ENCODE data around the gene SIPA1L3.

The SIPA1L3 gene

DNA sequence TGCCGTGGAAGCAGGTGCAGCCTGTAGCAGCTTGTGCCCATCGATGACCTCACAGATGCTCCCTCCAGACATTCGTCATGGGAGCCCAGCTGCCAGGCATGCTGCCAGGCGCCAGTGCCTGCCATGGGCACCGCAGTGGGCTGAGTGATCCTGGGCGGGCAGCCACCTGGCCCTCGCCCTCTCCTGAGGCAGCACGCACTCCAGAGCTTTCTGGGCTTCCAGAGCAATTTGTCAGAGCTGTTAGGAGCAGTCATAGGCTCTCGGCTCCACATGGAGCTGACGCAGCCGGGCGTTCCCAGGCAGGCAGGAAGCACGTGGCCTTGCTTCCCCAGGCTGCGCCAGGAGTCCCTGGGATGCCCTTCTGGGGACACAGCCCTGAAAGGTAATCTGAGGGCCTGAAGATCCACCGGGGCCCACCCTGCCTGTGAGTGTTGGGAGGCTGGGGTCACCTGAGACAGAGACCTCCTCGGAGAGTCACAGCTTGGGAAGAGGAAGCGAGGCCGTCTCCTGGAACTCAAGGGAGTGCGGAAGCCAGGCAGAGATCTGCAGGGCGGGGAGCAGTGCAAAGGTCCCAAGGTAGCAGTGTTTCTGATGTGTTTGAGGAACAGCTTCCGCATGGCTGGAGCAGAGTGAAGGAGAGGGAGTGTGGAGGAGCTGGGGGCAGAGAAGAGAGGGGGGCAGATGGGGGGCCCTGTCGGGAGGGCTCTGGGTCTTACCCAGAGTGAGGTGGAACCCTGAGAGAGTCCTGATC lies 266.5 kb downstream of the SIPA1L3 start:
- H3K9me3 ChIP-seq (ENCODE audit: control insufficient read depth in 1 of 2, low read length in 2 of 2) = no peaks in the 10 kb centered on the region
- H3K4me3 ChIP-seq (ENCODE audit: low read depth in 1 of 2, low read length in 2 of 2) = no peak overlapping the region
- H3K27me3 ChIP-seq (ENCODE audit: low read depth, low read length) = no peaks in the 10 kb centered on the region
- H3K36me3 ChIP-seq (ENCODE audit: control insufficient read depth in 1 of 2, insufficient read depth in 2 of 2, low read length in 2 of 2) = peaks cover 0 to 5% of the 10 kb centered on the region in 2 donors
- H3K27ac ChIP-seq (ENCODE audit: low read length) = peak overlapping the region; percentile 74
- H3K4me1 ChIP-seq (ENCODE audit: control insufficient read depth in 1 of 2, insufficient read depth in 2 of 2, low read length in 2 of 2) = no peaks in the 10 kb centered on the region

DNA sequence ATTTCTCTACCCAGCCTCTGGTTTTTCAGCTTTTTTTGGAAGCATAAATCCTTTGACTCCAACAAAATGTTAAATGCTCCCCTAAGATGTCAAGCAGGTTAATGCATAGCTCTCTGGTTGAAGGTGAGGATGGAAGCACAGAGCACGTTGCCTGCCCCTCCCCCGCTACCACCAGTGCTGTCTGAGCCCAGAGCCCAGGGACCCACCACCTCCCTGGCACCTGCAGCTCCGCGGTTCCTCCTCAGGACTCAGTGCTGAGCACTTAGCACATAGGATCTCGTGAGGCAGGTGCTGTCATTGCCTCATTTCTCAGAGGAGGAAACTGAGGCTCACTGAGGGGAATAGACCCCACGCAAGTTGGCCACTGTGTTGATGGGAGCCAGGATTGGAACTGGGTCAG lies 268.4 kb downstream of the SIPA1L3 start:
- Histone ChIP-seq H3K9me3 (ENCODE audit: control insufficient read depth in 1 of 2, low read length in 2 of 2) (peaks cover 0 to 3% of the 10 kb centered on the region in 2 donors), H3K4me3 (ENCODE audit: low read depth in 1 of 2, low read length in 2 of 2) (no peak overlapping the region), H3K4me1 (ENCODE audit: control insufficient read depth in 1 of 2, insufficient read depth in 2 of 2, low read length in 2 of 2) (no peaks in the 10 kb centered on the region), H3K27ac (ENCODE audit: low read length) (no peak overlapping the region), H3K27me3 (ENCODE audit: low read depth, low read length) (no peaks in the 10 kb centered on the region), H3K36me3 (ENCODE audit: control insufficient read depth in 1 of 2, insufficient read depth in 2 of 2, low read length in 2 of 2) (peaks cover 0 to 6% of the 10 kb centered on the region in 2 donors)

DNA sequence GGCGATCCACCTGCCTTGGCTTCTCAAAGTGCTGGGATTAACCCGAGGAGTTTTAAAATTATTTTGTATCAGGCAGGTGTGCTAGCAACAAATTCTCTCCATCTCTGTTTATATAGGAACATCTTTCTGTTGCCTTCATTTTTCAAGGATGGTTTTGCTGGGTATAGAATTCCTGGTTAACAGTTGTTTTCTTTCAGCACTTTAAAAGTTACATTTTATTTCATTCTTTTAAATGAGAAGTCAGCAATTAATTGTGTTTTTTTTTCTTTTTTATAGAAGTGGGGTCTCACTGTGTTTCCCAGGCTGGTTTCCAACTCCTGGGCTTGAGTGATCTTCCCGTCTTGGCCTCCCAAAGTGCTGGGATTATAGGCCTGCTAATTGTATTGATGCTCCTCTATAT lies 273.1 kb downstream of the SIPA1L3 start:
- H3K36me3 ChIP-seq (ENCODE audit: control insufficient read depth in 1 of 2, insufficient read depth in 2 of 2, low read length in 2 of 2) = peaks cover 0 to 12% of the 10 kb centered on the region in 2 donors
- no peak overlapping the region for H3K4me3 ChIP-seq (ENCODE audit: low read depth in 1 of 2, low read length in 2 of 2)
- H3K27ac ChIP-seq (ENCODE audit: low read length) = no peak overlapping the region
- H3K9me3 ChIP-seq (ENCODE audit: control insufficient read depth in 1 of 2, low read length in 2 of 2) = peaks cover 0 to 3% of the 10 kb centered on the region in 2 donors
- no peaks in the 10 kb centered on the region for H3K4me1 ChIP-seq (ENCODE audit: control insufficient read depth in 1 of 2, insufficient read depth in 2 of 2, low read length in 2 of 2)
- no peaks in the 10 kb centered on the region for H3K27me3 ChIP-seq (ENCODE audit: low read depth, low read length)

DNA sequence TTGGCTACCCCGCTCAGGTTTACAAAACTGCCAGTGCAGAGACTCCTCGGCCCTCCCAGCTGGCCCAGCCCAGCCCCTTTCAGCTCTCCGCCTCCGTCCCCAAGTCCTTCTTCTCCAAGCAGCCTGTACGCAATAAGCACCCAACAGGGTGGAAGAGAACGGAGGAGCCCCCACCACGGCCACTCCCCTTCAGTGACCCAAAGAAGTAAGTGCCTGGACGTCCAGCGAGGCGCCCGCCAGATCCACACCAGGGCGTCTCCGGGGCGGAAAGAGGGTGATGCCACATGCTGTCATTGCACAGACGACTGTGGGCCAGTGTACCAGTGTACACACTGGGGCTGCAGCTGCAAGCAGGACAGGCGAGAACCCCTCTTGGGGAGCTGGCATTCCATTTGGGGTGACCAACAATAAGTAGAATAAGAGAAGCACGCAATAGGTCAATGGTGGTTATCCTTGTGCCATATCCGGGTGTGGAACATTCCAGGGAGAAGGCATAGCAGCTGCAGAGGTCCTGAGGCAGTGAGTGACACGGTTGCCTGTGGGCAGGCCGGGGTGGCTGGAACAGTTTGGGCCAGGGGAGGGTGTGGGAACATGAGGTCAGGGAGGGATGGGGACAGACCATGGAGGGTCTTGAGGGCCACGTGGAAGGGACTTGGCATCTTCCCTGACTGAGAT lies 275.7 kb downstream of the SIPA1L3 start:
- Histone ChIP-seq H3K4me3 (ENCODE audit: low read depth in 1 of 2, low read length in 2 of 2) (peak overlapping the region in 1 of 2 donors; percentile 61), H3K27ac (ENCODE audit: low read length) (no peak overlapping the region), H3K27me3 (ENCODE audit: low read depth, low read length) (no peaks in the 10 kb centered on the region), H3K36me3 (ENCODE audit: control insufficient read depth in 1 of 2, insufficient read depth in 2 of 2, low read length in 2 of 2) (peaks cover 0 to 12% of the 10 kb centered on the region in 2 donors), H3K4me1 (ENCODE audit: control insufficient read depth in 1 of 2, insufficient read depth in 2 of 2, low read length in 2 of 2) (no peaks in the 10 kb centered on the region), H3K9me3 (ENCODE audit: control insufficient read depth in 1 of 2, low read length in 2 of 2) (peaks cover 0 to 3% of the 10 kb centered on the region in 2 donors)

DNA sequence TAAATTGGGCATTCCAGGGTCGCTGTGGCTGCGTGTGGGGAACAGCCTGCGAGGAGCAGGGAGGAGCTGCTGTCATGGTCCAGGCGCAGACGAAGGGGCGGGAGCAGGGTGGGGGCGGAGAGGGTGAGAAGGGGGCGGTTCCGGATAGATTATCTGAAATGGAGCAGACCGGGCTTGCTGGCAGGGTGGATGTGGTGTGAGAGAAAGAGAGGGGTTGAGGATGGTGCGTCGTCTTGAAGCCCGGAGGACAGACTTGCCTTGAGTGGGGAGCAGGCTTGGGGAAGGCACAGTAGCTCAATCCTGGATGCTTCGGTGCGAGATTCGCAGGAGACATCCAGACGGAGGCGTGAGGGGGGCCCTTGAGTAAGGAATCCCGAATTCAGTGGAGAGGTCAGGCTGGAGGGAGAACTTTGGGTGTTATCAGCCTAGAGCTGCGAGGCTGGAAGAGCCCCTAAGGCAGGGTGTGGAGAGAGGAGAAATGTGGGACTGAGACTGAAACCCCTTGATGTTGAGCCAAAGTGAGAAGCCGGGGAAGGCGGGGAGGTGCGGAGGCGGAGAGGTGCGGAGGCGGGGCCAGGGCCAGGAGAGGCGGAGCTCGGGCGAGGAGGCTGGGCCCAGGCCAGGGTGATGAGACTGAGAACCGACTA lies 276.4 kb downstream of the SIPA1L3 start:
- Histone ChIP-seq H3K36me3 (ENCODE audit: control insufficient read depth in 1 of 2, insufficient read depth in 2 of 2, low read length in 2 of 2) (peaks cover 0 to 8% of the 10 kb centered on the region in 2 donors), H3K4me1 (ENCODE audit: control insufficient read depth in 1 of 2, insufficient read depth in 2 of 2, low read length in 2 of 2) (no peaks in the 10 kb centered on the region), H3K27ac (ENCODE audit: low read length) (no peak overlapping the region), H3K4me3 (ENCODE audit: low read depth in 1 of 2, low read length in 2 of 2) (peak overlapping the region; percentile 37 to 61), H3K9me3 (ENCODE audit: control insufficient read depth in 1 of 2, low read length in 2 of 2) (peaks cover 0 to 3% of the 10 kb centered on the region in 2 donors), H3K27me3 (ENCODE audit: low read depth, low read length) (no peaks in the 10 kb centered on the region)

DNA sequence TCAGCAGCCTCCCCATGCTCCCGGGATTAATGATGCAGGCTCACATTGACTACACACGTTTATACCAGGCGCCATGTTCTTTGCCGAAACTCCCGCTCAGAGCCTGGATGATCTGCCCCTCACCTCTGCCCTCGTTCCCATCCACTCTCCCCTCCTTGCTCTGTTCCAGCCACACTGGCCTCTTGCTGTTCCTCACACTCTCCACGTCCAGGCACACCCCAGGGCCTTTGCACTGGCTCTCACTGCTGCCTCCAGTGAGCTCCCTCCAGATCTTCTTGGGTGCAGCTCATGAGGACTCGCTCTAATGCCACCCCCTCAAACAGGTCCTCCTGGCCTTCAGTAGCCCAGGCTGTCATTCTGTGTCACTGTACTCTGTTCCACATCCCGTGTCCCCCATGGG lies 277.8 kb downstream of the SIPA1L3 start:
- H3K27me3 ChIP-seq (ENCODE audit: low read depth, low read length) = no peaks in the 10 kb centered on the region
- peaks cover 0 to 2% of the 10 kb centered on the region in 2 donors for H3K9me3 ChIP-seq (ENCODE audit: control insufficient read depth in 1 of 2, low read length in 2 of 2)
- peaks cover 0 to 8% of the 10 kb centered on the region in 2 donors for H3K36me3 ChIP-seq (ENCODE audit: control insufficient read depth in 1 of 2, insufficient read depth in 2 of 2, low read length in 2 of 2)
- no peaks in the 10 kb centered on the region for H3K4me1 ChIP-seq (ENCODE audit: control insufficient read depth in 1 of 2, insufficient read depth in 2 of 2, low read length in 2 of 2)
- no peak overlapping the region for H3K27ac ChIP-seq (ENCODE audit: low read length)
- no peak overlapping the region for H3K4me3 ChIP-seq (ENCODE audit: low read depth in 1 of 2, low read length in 2 of 2)

DNA sequence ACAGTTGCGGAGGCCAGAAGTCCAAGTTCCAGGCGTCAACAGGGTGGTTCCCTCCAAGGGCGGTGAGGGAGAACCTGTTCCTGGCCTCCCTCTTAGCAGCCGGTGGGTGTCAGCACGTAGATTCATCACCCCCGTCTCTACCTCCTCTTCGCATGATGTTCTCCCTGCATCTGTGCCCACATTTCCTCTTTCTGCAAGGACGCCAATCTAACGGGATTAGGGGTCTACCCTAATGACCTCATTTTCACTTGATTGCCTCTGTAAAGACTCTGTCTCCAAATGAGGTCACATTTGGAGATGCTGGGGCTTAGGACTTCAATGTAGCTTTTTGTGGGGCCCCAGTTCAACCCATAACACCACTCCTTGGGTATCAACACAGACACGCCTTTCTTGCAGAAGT lies 278.6 kb downstream of the SIPA1L3 start:
- peaks cover 0 to 5% of the 10 kb centered on the region in 2 donors for H3K36me3 ChIP-seq (ENCODE audit: control insufficient read depth in 1 of 2, insufficient read depth in 2 of 2, low read length in 2 of 2)
- H3K4me3 ChIP-seq (ENCODE audit: low read depth in 1 of 2, low read length in 2 of 2) = no peak overlapping the region
- H3K27me3 ChIP-seq (ENCODE audit: low read depth, low read length) = no peaks in the 10 kb centered on the region
- H3K27ac ChIP-seq (ENCODE audit: low read length) = no peak overlapping the region
- no peaks in the 10 kb centered on the region for H3K9me3 ChIP-seq (ENCODE audit: control insufficient read depth in 1 of 2, low read length in 2 of 2)
- H3K4me1 ChIP-seq (ENCODE audit: control insufficient read depth in 1 of 2, insufficient read depth in 2 of 2, low read length in 2 of 2) = no peaks in the 10 kb centered on the region

DNA sequence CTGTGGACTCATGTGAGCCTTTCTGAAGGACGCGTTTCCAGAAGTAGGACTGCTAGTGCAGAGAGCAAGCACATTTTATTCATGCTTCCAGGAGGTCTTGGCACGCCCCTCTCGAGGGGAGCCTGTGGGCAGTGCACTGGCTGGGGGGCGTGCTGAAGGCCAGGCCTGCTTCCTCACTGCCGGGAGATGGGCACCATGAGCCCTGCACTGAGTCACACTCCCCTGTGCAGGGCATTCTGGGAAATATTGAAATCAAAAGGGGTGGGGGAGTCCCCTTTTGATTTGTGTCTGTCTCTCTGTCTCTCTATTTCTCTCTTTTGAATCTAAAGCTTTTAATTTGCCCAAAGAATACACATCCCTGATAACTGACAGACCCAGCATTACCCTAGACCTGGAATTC lies 283.1 kb downstream of the SIPA1L3 start:
- H3K27ac ChIP-seq (ENCODE audit: low read length) = no peak overlapping the region
- no peak overlapping the region for H3K4me3 ChIP-seq (ENCODE audit: low read depth in 1 of 2, low read length in 2 of 2)
- peaks cover 0 to 9% of the 10 kb centered on the region in 2 donors for H3K36me3 ChIP-seq (ENCODE audit: control insufficient read depth in 1 of 2, insufficient read depth in 2 of 2, low read length in 2 of 2)
- no peaks in the 10 kb centered on the region for H3K9me3 ChIP-seq (ENCODE audit: control insufficient read depth in 1 of 2, low read length in 2 of 2)
- H3K27me3 ChIP-seq (ENCODE audit: low read depth, low read length) = no peaks in the 10 kb centered on the region
- H3K4me1 ChIP-seq (ENCODE audit: control insufficient read depth in 1 of 2, insufficient read depth in 2 of 2, low read length in 2 of 2) = no peaks in the 10 kb centered on the region

DNA sequence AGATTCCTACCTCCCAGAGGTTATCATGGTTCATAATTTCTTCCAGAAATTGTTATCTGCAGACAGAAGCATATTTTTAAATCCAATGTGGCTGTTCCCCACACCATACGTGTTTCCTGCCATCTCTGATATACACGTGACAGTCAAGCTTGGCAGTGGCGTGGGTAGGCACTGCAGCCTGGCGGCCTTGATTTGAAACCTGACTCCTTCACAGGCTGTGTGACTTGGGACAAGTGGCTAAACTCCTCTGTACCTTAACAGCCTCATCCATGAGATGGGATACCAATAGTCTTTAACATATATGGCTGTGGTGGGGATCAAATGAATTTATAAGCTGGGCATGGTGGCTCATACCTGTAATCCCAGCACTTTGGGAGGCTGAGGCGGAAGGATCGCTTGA lies 283.8 kb downstream of the SIPA1L3 start:
- peaks cover 0 to 13% of the 10 kb centered on the region in 2 donors for H3K36me3 ChIP-seq (ENCODE audit: control insufficient read depth in 1 of 2, insufficient read depth in 2 of 2, low read length in 2 of 2)
- no peaks in the 10 kb centered on the region for H3K9me3 ChIP-seq (ENCODE audit: control insufficient read depth in 1 of 2, low read length in 2 of 2)
- H3K27me3 ChIP-seq (ENCODE audit: low read depth, low read length) = no peaks in the 10 kb centered on the region
- no peak overlapping the region for H3K4me3 ChIP-seq (ENCODE audit: low read depth in 1 of 2, low read length in 2 of 2)
- no peaks in the 10 kb centered on the region for H3K4me1 ChIP-seq (ENCODE audit: control insufficient read depth in 1 of 2, insufficient read depth in 2 of 2, low read length in 2 of 2)
- no peak overlapping the region for H3K27ac ChIP-seq (ENCODE audit: low read length)

DNA sequence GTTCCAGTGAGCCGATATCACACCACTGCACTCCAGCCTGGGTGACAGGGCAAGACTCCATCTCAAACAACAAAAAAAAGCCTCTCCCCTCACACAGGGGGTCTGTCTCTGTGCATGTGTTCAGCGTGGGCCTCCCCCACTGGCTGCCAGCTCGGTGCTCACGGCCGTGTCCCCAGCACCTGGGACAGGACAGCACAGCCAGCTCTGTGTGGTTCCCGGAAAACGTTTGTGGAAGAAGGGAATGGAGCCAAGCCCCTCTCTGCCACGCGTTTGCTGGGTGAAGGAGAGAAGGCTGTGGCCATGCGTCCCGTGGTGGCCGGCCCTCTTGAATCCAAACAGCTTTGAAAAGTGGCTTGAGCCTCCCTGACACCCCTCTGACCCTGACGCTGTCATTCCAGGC lies 284.7 kb downstream of the SIPA1L3 start:
- Histone ChIP-seq H3K4me1 (ENCODE audit: control insufficient read depth in 1 of 2, insufficient read depth in 2 of 2, low read length in 2 of 2) (no peaks in the 10 kb centered on the region), H3K27ac (ENCODE audit: low read length) (no peak overlapping the region), H3K4me3 (ENCODE audit: low read depth in 1 of 2, low read length in 2 of 2) (no peak overlapping the region), H3K27me3 (ENCODE audit: low read depth, low read length) (no peaks in the 10 kb centered on the region), H3K36me3 (ENCODE audit: control insufficient read depth in 1 of 2, insufficient read depth in 2 of 2, low read length in 2 of 2) (peaks cover 0 to 13% of the 10 kb centered on the region in 2 donors), H3K9me3 (ENCODE audit: control insufficient read depth in 1 of 2, low read length in 2 of 2) (no peaks in the 10 kb centered on the region)

DNA sequence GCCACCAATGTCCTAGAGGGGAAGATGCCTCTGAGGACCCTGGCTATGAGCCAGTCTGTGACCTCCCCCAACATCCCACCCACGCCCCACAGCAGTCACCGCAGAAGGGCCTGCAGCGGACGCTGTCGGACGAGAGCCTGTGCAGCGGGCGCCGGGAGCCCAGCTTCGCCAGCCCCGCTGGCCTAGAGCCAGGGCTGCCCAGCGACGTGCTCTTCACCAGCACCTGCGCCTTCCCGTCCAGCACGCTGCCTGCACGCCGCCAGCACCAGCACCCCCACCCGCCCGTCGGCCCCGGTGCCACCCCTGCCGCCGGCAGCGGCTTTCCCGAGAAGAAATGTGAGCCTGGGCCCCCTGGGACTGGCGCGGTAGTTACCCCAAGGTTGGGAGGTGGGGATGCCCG lies 286.4 kb downstream of the SIPA1L3 start:
- no peaks in the 10 kb centered on the region for H3K9me3 ChIP-seq (ENCODE audit: control insufficient read depth in 1 of 2, low read length in 2 of 2)
- no peak overlapping the region for H3K27ac ChIP-seq (ENCODE audit: low read length)
- H3K4me3 ChIP-seq (ENCODE audit: low read depth in 1 of 2, low read length in 2 of 2) = no peak overlapping the region
- no peaks in the 10 kb centered on the region for H3K4me1 ChIP-seq (ENCODE audit: control insufficient read depth in 1 of 2, insufficient read depth in 2 of 2, low read length in 2 of 2)
- H3K27me3 ChIP-seq (ENCODE audit: low read depth, low read length) = no peaks in the 10 kb centered on the region
- peaks cover 0 to 20% of the 10 kb centered on the region in 2 donors for H3K36me3 ChIP-seq (ENCODE audit: control insufficient read depth in 1 of 2, insufficient read depth in 2 of 2, low read length in 2 of 2)

Data from muscle layer of duodenum (tissue), 2 donors.